ENCODE results near the gene EFL1.
A peak's percentile ranks its signal among the peaks of the same experiment; 100 is the strongest.

The EFL1 gene

GRCh38 chr15:82146576-82146975 lies 116.0 kb downstream of the EFL1 start:
- DNase-seq = no peak

- no peak for DNase-seq
These were observed 118.8 kb downstream of the EFL1 start for GRCh38 chr15:82143390-82144385.

- no peak for DNase-seq
These were observed 121.6 kb downstream of the EFL1 start for GRCh38 chr15:82140886-82141285.

GRCh38 chr15:82139823-82140268 lies 122.7 kb downstream of the EFL1 start:
- peak; percentile 24 for DNase-seq

- no peak for DNase-seq
These were observed 124.2 kb downstream of the EFL1 start for GRCh38 chr15:82138306-82138705.

- DNase-seq = no peak
These were observed 125.3 kb downstream of the EFL1 start for GRCh38 chr15:82137261-82137660.

GRCh38 chr15:82136120-82136519 lies 126.4 kb downstream of the EFL1 start:
- DNase-seq = no peak

GRCh38 chr15:82135638-82136037 lies 126.9 kb downstream of the EFL1 start:
- DNase-seq = no peak

GRCh38 chr15:82134461-82134860 lies 128.1 kb downstream of the EFL1 start:
- no peak for DNase-seq

GRCh38 chr15:82133251-82133650 lies 129.3 kb downstream of the EFL1 start:
- DNase-seq = no peak

GRCh38 chr15:82132742-82133141 lies 129.8 kb downstream of the EFL1 start:
- DNase-seq = no peak

- no peak for DNase-seq
These were observed 130.4 kb downstream of the EFL1 start for GRCh38 chr15:82132096-82132495.

GRCh38 chr15:82130248-82130647 lies 132.3 kb downstream of the EFL1 start:
- no peak for DNase-seq

GRCh38 chr15:82129761-82130160 lies 132.8 kb downstream of the EFL1 start:
- no peak for DNase-seq

- DNase-seq = no peak
These were observed 133.3 kb downstream of the EFL1 start for GRCh38 chr15:82129149-82129692.

- no peak for DNase-seq
These were observed 134.0 kb downstream of the EFL1 start for GRCh38 chr15:82128401-82129148.

- DNase-seq = no peak
These were observed 135.0 kb downstream of the EFL1 start for GRCh38 chr15:82127581-82127980.

GRCh38 chr15:82126346-82126745 lies 136.2 kb downstream of the EFL1 start:
- no peak for DNase-seq

- no peak for DNase-seq
These were observed 137.9 kb downstream of the EFL1 start for GRCh38 chr15:82124331-82125263.

GRCh38 chr15:82122746-82123400 lies 139.7 kb downstream of the EFL1 start:
- no peak for DNase-seq

GRCh38 chr15:82118040-82118439 lies 144.5 kb downstream of the EFL1 start:
- DNase-seq = no peak

- DNase-seq = no peak
These were observed 145.2 kb downstream of the EFL1 start for GRCh38 chr15:82117296-82117695.
